Measurements from ENCODE around the gene FAM72B.
"Not testable (repeated sequence)": the region's sequence is repeated elsewhere in the genome, so short reads cannot be mapped to it uniquely, and the experiment has no call there.

The FAM72B gene

GRCh38 chr1:121148489-121149190, 35.5 kb downstream of the FAM72B start:
- not testable (repeated sequence) for DNase-seq

- DNase-seq = not testable (repeated sequence)
Observed at GRCh38 chr1:121140393-121140792, 43.7 kb downstream of the FAM72B start.

- DNase-seq = not testable (repeated sequence)
Observed at GRCh38 chr1:121131494-121131893, 52.6 kb downstream of the FAM72B start.

GRCh38 chr1:121118480-121118824, 65.7 kb downstream of the FAM72B start:
- not testable (repeated sequence) for DNase-seq

All from NCI-H524 (cell line).